ENCODE measurements around the gene RAB40C.

Gene RAB40C

DNA sequence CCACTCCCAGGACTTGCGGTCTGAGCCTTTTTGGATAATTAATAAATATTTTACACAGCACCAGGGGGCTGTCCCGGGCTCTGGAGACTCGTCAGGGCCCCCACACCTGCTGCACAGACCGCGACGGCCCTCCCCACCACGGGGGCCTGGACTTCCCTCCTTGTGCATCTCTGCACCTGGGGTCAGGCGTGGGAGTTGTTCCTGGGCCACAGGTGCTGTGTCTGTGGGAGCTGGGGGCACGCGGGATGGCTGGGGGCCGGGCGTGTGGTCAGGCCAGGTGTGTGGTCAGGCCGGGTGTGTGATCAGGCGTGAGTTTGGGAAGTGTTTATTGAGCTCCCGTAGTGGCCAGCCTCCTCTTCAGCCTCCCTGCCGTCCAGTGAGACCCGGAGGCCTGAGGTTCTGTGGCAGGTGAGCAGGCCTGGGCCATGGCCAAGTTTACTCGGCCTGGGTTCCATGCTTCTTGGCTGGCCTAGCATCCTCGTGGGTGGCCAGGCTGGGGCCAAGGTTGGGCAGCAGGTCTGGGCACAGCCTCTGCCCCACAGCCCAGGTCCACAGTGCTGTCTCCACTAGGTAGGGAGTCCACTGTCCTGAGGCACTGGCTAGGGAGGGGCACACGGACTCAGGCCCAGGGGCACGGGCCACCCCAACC is 88.5 kb downstream of the RAB40C start:
- in situ Hi-C loops (cut with MboI; ENCODE audit: low sequenced_read_pairs): no loop called here
